PC-3 (cell line): Measurements from ENCODE around the gene CDAN1. TPM values are rescaled to one million over a fixed set of nuclear protein-coding genes. Genes with fewer than 3 reads are reported as not detected.

ENCODE experiments used
- ATAC-seq: fragments of 200-7000 bp; cut with Tn5 transposase; 2 replicates; pipeline ENCODE4 v1.9.1; 2020; ENCODE audit warnings: mild to moderate bottlenecking, moderate library complexity
- BruUV-seq: library from RNA; stranded (reverse); fragments of 400-500 nt; replicated peaks from 2 replicates; lab custom pipeline; 2021; lab: Mats Ljungman, UMichigan
- CTCF ChIA-PET: fragments of 300-600 bp; sonication (Branson Sonifier 250); formaldehyde crosslinking; loops from one replicate; lab custom pipeline; 2022; ENCODE audit warnings: antibody characterized with exemption; lab: Charles Lee
- POLR2A ChIA-PET: fragments of 300-600 bp; sonication (Branson Sonifier 250); formaldehyde crosslinking; loops from one replicate; lab custom pipeline; 2022; ENCODE audit warnings: antibody characterized with exemption; ENCODE audit not compliant: unreplicated experiment; lab: Charles Lee
- DNase-seq: peaks from one replicate; pipeline ENCODE4 v3.0.0-alpha.2; 2015
- H2AFZ ChIP-seq: fragments of 300-600 bp; sonication (generic); 2 replicates; pipeline ENCODE4 v1.6.0; 2016; ENCODE audit warnings: antibody characterized with exemption, low read length
- H3F3A ChIP-seq: fragments of 300-600 bp; sonication (generic); one replicate; pipeline ENCODE4 v1.6.0; 2017; ENCODE audit warnings: antibody characterized with exemption, low read length, control low read depth, mild to moderate bottlenecking; ENCODE audit not compliant: unreplicated experiment
- H3K27ac ChIP-seq: fragments of 300-600 bp; sonication (generic); 2 replicates; pipeline ENCODE4 v1.5.1; 2016; ENCODE audit warnings: mild to moderate bottlenecking, low read length
- H3K27me3 ChIP-seq: fragments of 300-600 bp; sonication (generic); 2 replicates; pipeline ENCODE4 v1.6.1; 2016; ENCODE audit warnings: low read length, mixed read lengths
- H3K36me3 ChIP-seq: fragments of 300-600 bp; sonication (generic); 2 replicates; pipeline ENCODE4 v1.6.1; 2016; ENCODE audit warnings: low read depth, mixed run types, low read length, mixed read lengths
- H3K4me1 ChIP-seq: fragments of 300-600 bp; sonication (generic); 2 replicates; pipeline ENCODE4 v1.5.1; 2016; ENCODE audit warnings: low read length; ENCODE audit not compliant: insufficient read depth
- H3K4me2 ChIP-seq: fragments of 300-600 bp; sonication (generic); 2 replicates; pipeline ENCODE4 v1.6.0; 2016; ENCODE audit warnings: low read length
- H3K4me3 ChIP-seq: fragments of 300-600 bp; sonication (generic); 2 replicates; pipeline ENCODE4 v1.5.1; 2016; ENCODE audit warnings: mild to moderate bottlenecking, low read length, mixed read lengths
- H3K79me2 ChIP-seq: fragments of 300-600 bp; sonication (generic); 2 replicates; pipeline ENCODE4 v1.6.1; 2017; ENCODE audit warnings: low read length, mixed read lengths
- H3K9ac ChIP-seq: fragments of 300-600 bp; sonication (generic); 2 replicates; pipeline ENCODE4 v1.6.0; 2016; ENCODE audit warnings: mild to moderate bottlenecking, low read length
- H3K9me2 ChIP-seq: fragments of 300-600 bp; sonication (generic); replicated peaks from 2 replicates; pipeline ENCODE4 v1.6.1; 2016; ENCODE audit warnings: mixed run types, low read length, mixed read lengths
- H3K9me3 ChIP-seq: fragments of 300-600 bp; sonication (generic); 2 replicates; pipeline ENCODE4 v1.6.1; 2016; ENCODE audit warnings: low read length, mixed read lengths
- H4K20me1 ChIP-seq: fragments of 300-600 bp; sonication (generic); 2 replicates; pipeline ENCODE4 v1.6.1; 2016; ENCODE audit warnings: low read length, mixed read lengths
- CTCF ChIP-seq: fragments of 300-600 bp; sonication (generic); conservative IDR thresholded peaks from 2 replicates; pipeline ENCODE4 v1.5.1; 2017; ENCODE audit warnings: antibody characterized with exemption, low read depth, mild to moderate bottlenecking, low read length
- EZH2 ChIP-seq: fragments of 300-600 bp; sonication (generic); IDR thresholded peaks from one replicate; pipeline ENCODE4 v1.6.1; 2017; ENCODE audit warnings: antibody characterized with exemption, mild to moderate bottlenecking, low read length; ENCODE audit not compliant: unreplicated experiment
- EZH2phosphoT487 ChIP-seq: fragments of 300-600 bp; sonication (generic); IDR thresholded peaks from 2 replicates; pipeline ENCODE4 v1.6.1; 2018; ENCODE audit warnings: mild to moderate bottlenecking, antibody characterized with exemption, low read length, borderline replicate concordance
- intact Hi-C: fragments of 100-400 bp; cut with micrococcal nuclease; formaldehyde crosslinking; loops from 2 replicates; pipeline ENCODE4 v1.9.0; 2023
- total RNA-seq: library from RNA; depleted of rRNA; stranded (reverse); fragments of >200 nt; gene quantifications from 2 replicates; pipeline ENCODE4 v1.2.3, GENCODE V29; 2014

Gene CDAN1
- total RNA-seq, 1 experiment from 2014 or later: 38.6 TPM

DNA sequence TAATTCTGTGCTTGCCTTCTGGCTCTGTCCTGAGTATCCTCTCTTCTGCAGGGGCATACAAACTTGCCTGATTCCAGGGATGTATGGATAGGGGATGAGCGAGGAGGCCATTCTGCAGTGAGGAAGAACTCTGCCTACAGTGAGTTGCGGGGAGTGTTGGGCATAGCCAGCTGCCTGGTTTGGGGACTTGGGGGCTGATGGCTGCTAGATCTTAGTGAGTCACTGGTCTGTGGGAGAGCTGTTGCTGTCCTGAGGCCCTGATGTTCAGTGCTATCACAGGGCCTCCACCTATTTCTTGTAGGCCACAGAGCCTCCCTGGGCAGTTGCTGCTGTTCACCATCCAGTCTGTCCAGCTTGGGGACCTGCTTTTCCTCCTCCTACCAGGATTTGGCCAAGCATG, 20.3 kb downstream of the CDAN1 start:
- Histone ChIP-seq H3K4me2 (no peak overlapping the region), H3K9me2 (no peaks in the 10 kb centered on the region), H3K9ac (no peak overlapping the region), H3K4me1 (peaks cover 4% of the 10 kb centered on the region; the same call in 1 of the 2 replicates), H3K27me3 (no peaks in the 10 kb centered on the region), H4K20me1 (no peaks in the 10 kb centered on the region), H3F3A (no peaks in the 10 kb centered on the region), H2AFZ (no peak overlapping the region), H3K27ac (no peak overlapping the region), H3K9me3 (no peaks in the 10 kb centered on the region), H3K36me3 (peaks cover 14% of the 10 kb centered on the region; the same call in 1 of the 2 replicates), H3K79me2 (no peaks in the 10 kb centered on the region), H3K4me3 (no peak overlapping the region)
- no peak for TF ChIP-seq EZH2phosphoT487
- no peak for TF ChIP-seq EZH2
- no peak for TF ChIP-seq CTCF
- no TSS peak for BruUV-seq
- CTCF ChIA-PET: no interaction called here
- POLR2A ChIA-PET: no interaction called here
- DNase-seq (no peak), ATAC-seq (no peak)
- intact Hi-C loops: no loop called here

DNA sequence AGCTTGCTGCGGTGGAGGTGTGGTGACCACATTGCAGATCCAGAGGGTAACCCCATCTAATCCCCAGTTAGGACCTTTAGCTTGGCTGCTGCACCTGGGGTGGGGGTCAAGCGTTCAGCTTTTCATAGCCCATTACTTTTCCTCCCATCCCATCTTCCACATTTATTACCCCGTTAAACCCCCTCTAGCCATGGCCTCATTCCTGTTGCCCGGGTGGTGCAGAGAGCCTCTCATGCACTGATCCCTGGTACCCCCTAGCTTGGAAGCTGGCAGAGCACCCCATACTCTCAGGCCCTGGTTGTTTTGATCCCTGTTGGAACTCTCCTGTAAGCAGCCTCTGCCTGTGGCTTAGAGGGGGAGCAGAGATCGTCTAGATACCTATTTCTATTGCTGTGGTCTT, 20.8 kb downstream of the CDAN1 start:
- TF ChIP-seq EZH2phosphoT487: no peak
- TF ChIP-seq EZH2: no peak
- no peak for TF ChIP-seq CTCF

DNA sequence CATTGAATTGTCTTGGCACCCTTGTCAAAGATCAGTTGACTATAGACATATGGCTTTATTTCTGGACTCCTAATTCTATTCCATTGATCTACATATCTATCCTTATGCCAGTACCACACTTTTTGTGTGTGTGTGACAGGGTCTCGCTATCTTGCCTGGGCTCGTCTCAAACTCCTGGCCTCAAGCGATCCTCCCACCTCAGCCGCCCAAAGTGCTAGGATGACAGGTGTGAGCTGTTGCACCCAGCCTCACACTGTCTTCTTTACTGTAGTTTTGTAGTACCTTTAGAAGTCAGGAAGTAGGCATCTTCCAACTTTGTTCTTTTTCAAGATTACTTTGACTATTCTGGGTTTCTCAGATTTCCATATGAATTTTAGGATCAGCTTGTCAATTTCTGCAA, 24.3 kb downstream of the CDAN1 start:
- Histone ChIP-seq H3K9me2 (no peaks in the 10 kb centered on the region), H3K36me3 (no peaks in the 10 kb centered on the region), H2AFZ (no peak overlapping the region), H3K4me3 (no peak overlapping the region), H3K79me2 (no peaks in the 10 kb centered on the region), H3K4me2 (no peak overlapping the region), H3K27ac (no peak overlapping the region), H3F3A (no peaks in the 10 kb centered on the region), H3K27me3 (no peaks in the 10 kb centered on the region), H3K9ac (no peak overlapping the region), H4K20me1 (no peaks in the 10 kb centered on the region), H3K4me1 (peaks cover 10% of the 10 kb centered on the region), H3K9me3 (no peaks in the 10 kb centered on the region)
- no peak for TF ChIP-seq CTCF
- TF ChIP-seq EZH2: no peak
- TF ChIP-seq EZH2phosphoT487: no peak
- POLR2A ChIA-PET: no interaction called here
- DNase-seq: no peak
- ATAC-seq: no peak
- intact Hi-C loops: no loop called here
- CTCF ChIA-PET: no interaction called here
- BruUV-seq: no TSS peak

More for the DNA sequence above, 20.8 kb downstream of the CDAN1 start:
- BruUV-seq: no TSS peak
- Histone ChIP-seq H3K9ac (no peak overlapping the region), H3K79me2 (no peaks in the 10 kb centered on the region), H3K9me3 (no peaks in the 10 kb centered on the region), H3K36me3 (peaks cover 14% of the 10 kb centered on the region; the same call in 1 of the 2 replicates), H3K27me3 (no peaks in the 10 kb centered on the region), H3K4me3 (no peak overlapping the region), H3K9me2 (no peaks in the 10 kb centered on the region), H4K20me1 (no peaks in the 10 kb centered on the region), H3F3A (no peaks in the 10 kb centered on the region), H3K4me1 (peaks cover 4% of the 10 kb centered on the region; the same call in 1 of the 2 replicates), H2AFZ (no peak overlapping the region), H3K4me2 (no peak overlapping the region), H3K27ac (no peak overlapping the region)
- intact Hi-C loops: no loop called here
- ATAC-seq: no peak
- POLR2A ChIA-PET: no interaction called here
- CTCF ChIA-PET: no interaction called here
- DNase-seq: no peak
